Measurements from ENCODE around the gene SMARCAL1. TPM values are rescaled to one million over a fixed set of nuclear protein-coding genes. Genes with fewer than 3 reads are reported as not detected.

The SMARCAL1 gene
- total RNA-seq, 2 experiments from 2014 or later, result 26.8 to 29.9 TPM

DNA sequence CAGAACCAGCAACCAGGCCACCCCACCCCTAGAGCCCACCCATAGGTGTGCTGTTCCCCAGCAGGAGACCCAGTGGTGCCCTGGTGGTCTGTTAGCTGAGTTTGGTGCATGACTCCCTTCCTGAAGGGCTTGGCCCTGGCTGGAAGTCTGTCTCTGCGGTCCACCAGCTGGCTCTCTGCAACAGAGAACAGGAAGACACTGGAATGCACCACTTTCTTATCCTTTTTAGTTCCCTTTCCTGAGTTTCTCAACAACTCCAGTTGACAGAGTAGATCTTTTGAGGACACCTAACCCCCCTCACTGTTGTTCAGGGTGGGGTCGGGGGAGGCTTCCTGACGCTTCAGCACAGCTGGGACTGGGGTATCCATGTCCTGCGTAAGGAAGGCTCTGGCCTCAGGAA, 74.4 kb downstream of the SMARCAL1 start:
- Mint-ChIP-seq H3K36me3 (ENCODE audit: low read depth) (peaks cover 9% of the 10 kb centered on the region), H3K4me3 (no peak overlapping the region), H3K4me1 (ENCODE audit: low read depth) (peaks cover 4% of the 10 kb centered on the region), H3K27me3 (ENCODE audit: low read depth) (no peaks in the 10 kb centered on the region), H3K9me3 (ENCODE audit: insufficient read depth) (no peaks in the 10 kb centered on the region), H3K27ac (no peak overlapping the region)
- no peak for ATAC-seq
- POLR2A ChIA-PET, result no interaction called here
- no peak for DNase-seq
- CTCF ChIA-PET, result interaction anchor here (1.0 kb wide), 1 partner anchor 11 kb away, joined by 4 read pairs; no protein-coding TSS in a partner anchor

DNA sequence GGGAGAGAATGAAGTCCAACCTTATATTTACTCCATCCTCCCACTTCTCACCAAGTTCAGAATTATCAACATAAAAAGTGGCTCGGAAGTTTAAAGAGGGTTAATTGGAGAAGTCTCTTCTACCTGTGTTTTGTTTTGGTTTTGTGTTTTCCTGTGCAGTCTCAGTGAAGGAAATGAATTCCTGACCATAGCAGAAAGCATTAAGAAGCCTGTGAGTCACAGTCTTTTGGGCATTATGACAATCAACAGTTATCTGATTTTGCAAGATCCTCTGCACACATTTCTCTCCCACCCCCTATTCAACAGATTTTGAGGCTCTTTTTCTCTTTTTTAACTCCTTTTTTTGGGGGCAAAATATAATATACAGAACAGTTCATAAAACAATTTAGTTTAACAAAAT, 77.8 kb downstream of the SMARCAL1 start:
- no peak for ATAC-seq
- POLR2A ChIA-PET, result no interaction called here
- Mint-ChIP-seq H3K4me3 (no peak overlapping the region), H3K4me1 (ENCODE audit: low read depth) (peaks cover 4% of the 10 kb centered on the region), H3K27ac (no peak overlapping the region), H3K9me3 (ENCODE audit: insufficient read depth) (no peaks in the 10 kb centered on the region), H3K27me3 (ENCODE audit: low read depth) (no peaks in the 10 kb centered on the region), H3K36me3 (ENCODE audit: low read depth) (no peaks in the 10 kb centered on the region)
- CTCF ChIA-PET, result no interaction called here
- no peak for DNase-seq

DNA sequence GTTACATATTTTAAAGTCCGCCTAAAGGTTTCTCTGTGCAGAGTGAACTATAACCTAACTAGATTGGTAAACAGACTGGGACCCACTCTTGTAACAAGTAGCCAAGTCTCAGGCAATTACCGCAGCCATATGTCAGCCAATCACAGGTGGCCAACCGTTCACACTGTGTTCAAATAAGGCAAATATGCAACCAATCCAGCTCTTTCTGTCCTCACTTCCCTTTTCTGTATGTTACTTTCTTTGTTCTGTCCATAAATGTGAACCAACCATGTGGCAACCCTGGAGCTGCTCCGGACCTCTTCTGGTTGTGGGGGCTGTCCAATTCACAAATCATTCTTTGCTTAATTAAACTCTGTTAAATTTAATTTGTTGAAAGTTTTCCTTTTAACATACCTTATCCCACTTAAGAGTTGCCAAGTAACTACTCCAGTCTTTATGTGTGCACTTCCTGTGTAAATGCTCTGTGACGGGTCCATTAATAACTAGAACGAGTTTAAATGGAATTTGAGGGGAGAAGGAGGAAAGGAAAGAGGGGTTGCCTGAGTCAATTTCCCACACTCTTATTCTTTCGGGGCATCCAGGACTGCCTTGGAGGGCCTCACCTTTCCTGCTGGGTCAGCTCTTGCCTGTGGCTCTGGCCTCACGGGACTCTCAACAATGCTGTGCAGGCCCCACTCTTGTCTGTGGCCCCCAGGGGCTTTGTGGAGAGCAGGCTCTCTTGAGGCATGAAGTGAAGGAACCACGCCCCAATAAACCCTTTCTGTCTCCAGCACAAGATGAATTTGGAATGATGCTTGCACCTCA, 79.7 kb downstream of the SMARCAL1 start:
- Mint-ChIP-seq H3K4me1 (ENCODE audit: low read depth) (peaks cover 18% of the 10 kb centered on the region), H3K9me3 (ENCODE audit: insufficient read depth) (no peaks in the 10 kb centered on the region), H3K27ac (no peak overlapping the region), H3K27me3 (ENCODE audit: low read depth) (no peaks in the 10 kb centered on the region), H3K36me3 (ENCODE audit: low read depth) (peaks cover 2% of the 10 kb centered on the region), H3K4me3 (no peak overlapping the region)
- CTCF ChIA-PET, result interaction anchor here (1.0 kb wide), 1 partner anchor 174 kb away, joined by 3 read pairs; no protein-coding TSS in a partner anchor
- no peak for ATAC-seq
- DNase-seq, result no peak
- POLR2A ChIA-PET, result interaction anchor here (0.6 kb wide), 1 partner anchor 1727 kb away, joined by 3 read pairs; no protein-coding TSS in a partner anchor

DNA sequence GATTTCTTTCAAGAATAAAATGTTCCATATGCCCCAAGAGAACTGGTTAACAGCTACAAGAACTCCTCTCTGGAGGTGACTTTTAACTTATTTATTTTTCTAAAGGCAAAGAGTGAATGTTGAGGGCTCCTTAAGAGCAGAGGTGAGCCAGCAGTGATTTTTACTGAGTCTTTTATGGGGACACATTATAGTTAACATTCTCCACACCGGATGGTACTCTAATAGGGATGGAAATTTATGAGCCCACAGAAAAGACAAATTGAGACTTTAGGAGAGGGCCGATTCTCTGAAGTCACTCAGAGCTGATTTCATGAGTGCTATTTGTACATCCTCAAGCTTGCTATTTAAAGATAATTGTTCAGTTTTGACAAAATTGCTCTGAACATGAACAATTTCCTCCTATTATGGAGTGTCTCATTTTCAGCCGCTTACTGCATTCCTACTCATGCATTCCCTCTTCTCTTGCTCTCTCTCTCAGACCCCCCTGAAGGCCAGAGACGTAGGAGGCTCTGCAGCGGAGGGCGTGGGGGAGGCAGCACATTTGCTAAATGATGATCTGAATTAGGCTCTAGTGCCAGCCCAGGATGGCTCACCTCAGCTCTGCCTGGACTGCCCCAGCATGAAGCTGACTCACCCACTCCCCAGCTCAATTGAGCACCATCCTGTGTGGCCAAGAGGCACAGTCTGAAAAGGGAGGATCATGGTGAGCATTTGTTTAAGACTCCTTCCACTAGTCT, 80.5 kb downstream of the SMARCAL1 start:
- Mint-ChIP-seq H3K27me3 (ENCODE audit: low read depth) (no peaks in the 10 kb centered on the region), H3K4me1 (ENCODE audit: low read depth) (peaks cover 24% of the 10 kb centered on the region), H3K4me3 (no peak overlapping the region), H3K27ac (no peak overlapping the region), H3K9me3 (ENCODE audit: insufficient read depth) (no peaks in the 10 kb centered on the region), H3K36me3 (ENCODE audit: low read depth) (peaks cover 7% of the 10 kb centered on the region)
- no peak for ATAC-seq
- POLR2A ChIA-PET, result interaction anchor here (0.6 kb wide), 1 partner anchor 1726 kb away, joined by 3 read pairs; no protein-coding TSS in a partner anchor
- CTCF ChIA-PET, result no interaction called here
- no peak for DNase-seq

DNA sequence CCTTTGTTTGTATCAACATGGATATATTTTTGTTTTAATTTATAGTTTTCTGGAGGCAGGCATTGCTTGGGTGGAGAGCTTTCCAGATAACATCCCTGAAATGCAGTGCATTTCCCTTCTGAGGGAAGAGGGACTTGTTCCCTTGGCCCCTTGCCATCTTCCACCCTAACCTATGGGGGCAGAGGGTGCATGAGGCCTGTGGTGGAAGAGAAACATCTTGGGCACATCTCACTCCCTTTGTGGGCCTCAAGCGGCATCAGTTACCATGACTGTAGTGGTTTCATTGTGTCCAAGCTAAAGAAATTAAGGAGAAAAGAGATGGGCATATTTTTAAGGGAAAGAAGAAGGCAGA, 81.0 kb downstream of the SMARCAL1 start:
- Mint-ChIP-seq H3K27me3 (ENCODE audit: low read depth) (no peaks in the 10 kb centered on the region), H3K4me1 (ENCODE audit: low read depth) (peaks cover 27% of the 10 kb centered on the region), H3K9me3 (ENCODE audit: insufficient read depth) (no peaks in the 10 kb centered on the region), H3K4me3 (no peak overlapping the region), H3K36me3 (ENCODE audit: low read depth) (peaks cover 10% of the 10 kb centered on the region), H3K27ac (no peak overlapping the region)
- POLR2A ChIA-PET, result no interaction called here
- CTCF ChIA-PET, result no interaction called here
- ATAC-seq (no peak), DNase-seq (no peak)

DNA sequence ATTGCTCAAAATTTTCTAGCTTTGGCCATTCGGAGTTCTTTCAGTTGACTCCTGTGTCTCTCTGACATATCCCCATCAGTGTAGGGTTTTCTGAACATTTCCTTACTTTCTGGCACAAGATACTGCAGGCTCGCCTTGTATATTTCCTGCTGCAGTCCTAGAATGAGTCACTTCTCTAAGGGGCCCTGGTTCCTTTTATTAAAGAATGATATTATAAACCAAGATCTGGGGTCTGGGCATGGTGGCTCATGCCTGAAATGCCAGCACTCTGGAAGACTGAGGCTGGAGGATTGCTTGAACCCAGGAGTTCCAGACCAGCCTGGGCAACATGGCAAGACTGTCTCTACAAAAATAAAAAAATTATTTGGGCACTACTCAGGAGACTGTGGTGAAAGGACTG, 83.4 kb downstream of the SMARCAL1 start:
- no peaks in the 10 kb centered on the region for H3K9me3 Mint-ChIP-seq (ENCODE audit: insufficient read depth)
- H3K27ac Mint-ChIP-seq, result no peak overlapping the region
- DNase-seq, result no peak
- ATAC-seq, result no peak
- no peaks in the 10 kb centered on the region for H3K27me3 Mint-ChIP-seq (ENCODE audit: low read depth)
- H3K4me1 Mint-ChIP-seq (ENCODE audit: low read depth), result peaks cover 35% of the 10 kb centered on the region
- ChIA-PET CTCF (no interaction called here), POLR2A (interaction anchor here (0.6 kb wide), 1 partner anchor 84 kb away, joined by 3 read pairs; no protein-coding TSS in a partner anchor)
- H3K36me3 Mint-ChIP-seq (ENCODE audit: low read depth), result peaks cover 30% of the 10 kb centered on the region
- no peak overlapping the region for H3K4me3 Mint-ChIP-seq

DNA sequence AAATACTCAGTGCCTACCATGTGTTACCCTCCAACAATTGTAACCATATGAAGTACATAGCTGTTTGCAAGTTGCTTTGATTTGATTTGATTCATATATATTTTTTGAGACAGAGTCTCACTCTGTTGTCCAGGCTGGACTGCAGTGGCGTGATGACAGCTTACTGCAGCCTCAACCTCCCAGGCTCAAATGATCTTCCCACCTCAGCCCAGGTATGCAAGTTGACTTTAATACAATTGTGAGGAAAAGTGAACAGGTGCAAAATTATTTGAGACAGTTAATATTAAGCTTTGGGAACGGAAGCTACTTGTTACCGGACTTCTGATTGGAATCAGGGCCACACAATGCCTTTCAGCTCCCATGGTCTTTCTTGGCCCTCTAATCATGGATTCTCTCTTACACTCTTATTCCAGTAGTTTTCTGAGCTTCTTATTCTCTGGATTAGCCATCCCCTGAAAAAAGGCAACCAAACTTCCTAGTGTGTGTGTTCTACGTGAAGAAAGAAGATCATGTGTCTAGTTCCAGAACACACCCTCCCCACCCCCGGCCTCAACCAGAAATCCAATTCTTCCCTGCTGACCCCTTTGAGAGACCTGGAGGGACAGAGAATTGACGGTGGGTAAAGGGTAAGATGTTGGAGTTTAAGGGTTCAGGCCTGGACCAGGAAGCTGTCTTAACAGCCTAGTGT, 85.2 kb downstream of the SMARCAL1 start:
- H3K4me1 Mint-ChIP-seq (ENCODE audit: low read depth), result peaks cover 49% of the 10 kb centered on the region
- H3K4me3 Mint-ChIP-seq, result peak overlapping the region; percentile 96
- peak overlapping the region; percentile 95 for H3K27ac Mint-ChIP-seq
- no peaks in the 10 kb centered on the region for H3K27me3 Mint-ChIP-seq (ENCODE audit: low read depth)
- CTCF ChIA-PET, result interaction anchor here (0.7 to 2.1 kb wide), 7 partner anchors 11 to 169 kb away, joined by 3 to 9 read pairs (median 4); no protein-coding TSS in a partner anchor
- no peaks in the 10 kb centered on the region for H3K9me3 Mint-ChIP-seq (ENCODE audit: insufficient read depth)
- peaks cover 46% of the 10 kb centered on the region for H3K36me3 Mint-ChIP-seq (ENCODE audit: low read depth)
- POLR2A ChIA-PET, result interaction anchor here (1.0 to 2.2 kb wide), 5 partner anchors 10 to 190 kb away, joined by 3 to 14 read pairs (median 4); no protein-coding TSS in a partner anchor
- ATAC-seq (no peak), DNase-seq (no peak)

DNA sequence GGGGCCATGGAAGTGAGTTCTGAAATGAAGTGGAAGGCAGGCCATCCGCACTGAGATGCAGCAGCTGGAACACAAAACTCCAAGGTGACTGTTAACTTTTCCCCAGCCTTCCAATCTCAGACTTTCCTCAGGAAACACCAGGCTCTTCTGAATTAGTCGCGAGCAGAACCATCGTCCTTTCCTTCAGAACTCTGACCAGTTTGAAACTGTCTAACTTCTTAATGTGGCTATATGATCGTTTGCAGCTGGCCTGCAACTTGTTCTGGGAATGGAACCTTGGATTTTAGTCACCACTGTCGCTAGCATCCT, 85.7 kb downstream of the SMARCAL1 start:
- Mint-ChIP-seq H3K27ac (peak overlapping the region; percentile 95), H3K9me3 (ENCODE audit: insufficient read depth) (no peaks in the 10 kb centered on the region), H3K36me3 (ENCODE audit: low read depth) (peaks cover 51% of the 10 kb centered on the region), H3K27me3 (ENCODE audit: low read depth) (no peaks in the 10 kb centered on the region), H3K4me3 (peak overlapping the region; percentile 96), H3K4me1 (ENCODE audit: low read depth) (peaks cover 54% of the 10 kb centered on the region)
- no peak for DNase-seq
- ChIA-PET POLR2A (interaction anchor here (0.6 to 2.2 kb wide), 10 partner anchors 7 to 668 kb away, joined by 3 to 14 read pairs (median 4); partner anchors contain the start of gene IGFBP2), CTCF (interaction anchor here (1.2 to 2.1 kb wide), 6 partner anchors 11 to 168 kb away, joined by 3 to 9 read pairs (median 4); no protein-coding TSS in a partner anchor)
- ATAC-seq, result no peak

DNA sequence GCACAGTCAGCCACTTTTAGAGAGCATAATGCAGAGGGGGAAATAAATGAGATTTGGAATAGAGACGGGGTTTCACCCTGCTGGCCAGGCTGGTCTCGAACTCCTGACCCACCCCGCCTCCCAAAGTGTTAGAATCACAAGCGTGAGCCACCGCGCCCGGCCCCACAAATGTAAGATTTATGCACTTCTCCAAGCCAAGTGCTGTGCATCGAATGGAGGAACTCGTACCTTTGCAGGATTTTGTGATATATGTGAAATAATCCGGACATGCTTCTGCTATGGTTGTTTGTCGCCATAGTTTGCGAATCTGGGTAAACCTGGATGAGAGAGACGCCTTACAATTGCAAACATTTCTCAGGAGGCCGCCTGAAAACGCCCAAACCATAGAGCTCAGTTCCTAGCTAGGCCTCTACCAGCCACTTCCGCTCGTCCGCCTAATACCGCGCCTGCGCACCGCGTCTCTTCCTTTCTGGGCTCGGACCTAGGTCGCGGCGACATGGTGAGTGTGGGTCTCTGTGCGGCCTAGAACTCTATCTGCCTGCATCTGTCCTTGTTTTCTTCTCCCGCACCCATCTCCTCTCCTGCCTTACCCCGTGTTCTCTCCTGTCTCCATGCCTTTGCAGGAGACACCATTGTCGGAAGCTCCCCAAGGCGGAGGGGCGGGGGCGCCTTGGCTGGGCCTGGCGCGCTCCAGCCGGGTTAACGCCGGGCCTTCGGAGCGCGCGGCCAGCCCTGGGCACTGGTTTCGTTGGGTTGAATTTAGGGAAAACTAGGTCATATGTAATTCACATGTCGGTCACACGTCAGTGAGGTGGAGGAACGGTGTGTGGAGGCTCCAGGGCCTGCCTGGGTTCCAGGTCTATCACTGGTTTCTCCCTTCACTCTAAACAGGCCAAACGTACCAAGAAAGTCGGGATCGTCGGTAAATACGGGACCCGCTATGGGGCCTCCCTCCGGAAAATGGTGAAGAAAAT, 86.4 kb downstream of the SMARCAL1 start, which contains the start of gene RPL37A:
Gene RPL37A, plus strand, starts transcription at position 466 of the 974 bp plus-strand sequence. Its CDS starts 31 bp downstream, at position 497.
- DNase-seq (peak; percentile 94), ATAC-seq (peak; percentile 96)
- Mint-ChIP-seq H3K27ac (peak within 1 kb of the TSS; percentile 95), H3K4me1 (ENCODE audit: low read depth) (peaks cover 56% of the 10 kb centered on the region), H3K4me3 (peak within 1 kb of the TSS; percentile 96), H3K27me3 (ENCODE audit: low read depth) (no peaks in the 10 kb centered on the region), H3K36me3 (ENCODE audit: low read depth) (peaks cover 57% of the 10 kb centered on the region), H3K9me3 (ENCODE audit: insufficient read depth) (no peaks in the 10 kb centered on the region)
- ChIA-PET POLR2A (interaction anchor here (0.6 to 2.2 kb wide), 13 partner anchors 8 to 668 kb away, joined by 3 to 14 read pairs (median 4); partner anchors contain the start of gene IGFBP2), CTCF (interaction anchor here (0.8 to 2.1 kb wide), 5 partner anchors 12 to 168 kb away, joined by 3 to 9 read pairs (median 3); partner anchors contain the start of gene SMARCAL1)

DNA sequence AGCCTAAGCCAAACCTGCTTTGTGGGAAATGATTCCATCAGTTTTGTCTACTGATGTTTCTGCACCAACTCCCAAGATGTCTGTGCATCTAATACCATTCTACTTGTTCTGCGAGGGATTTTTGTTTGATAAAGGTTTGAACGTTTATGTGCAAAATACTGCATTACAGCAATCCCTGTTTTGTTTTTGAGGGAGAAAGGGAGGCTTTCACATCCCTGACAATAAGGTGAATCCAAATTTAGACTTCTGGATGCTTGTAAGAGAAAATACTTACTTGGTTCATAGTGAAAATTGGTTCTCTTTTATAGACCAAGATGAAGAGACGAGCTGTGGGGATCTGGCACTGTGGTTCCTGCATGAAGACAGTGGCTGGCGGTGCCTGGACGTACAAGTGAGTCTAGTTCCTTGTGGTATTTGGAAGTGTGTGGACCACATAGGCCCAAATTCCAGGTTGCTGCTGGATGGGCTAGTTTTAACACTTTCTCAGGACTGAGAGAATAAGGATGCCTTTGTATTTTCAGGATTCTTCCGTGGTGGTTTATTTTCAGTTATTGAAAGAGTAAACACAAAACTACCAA, 87.4 kb downstream of the SMARCAL1 start:
- peaks cover 56% of the 10 kb centered on the region for H3K4me1 Mint-ChIP-seq (ENCODE audit: low read depth)

More for the DNA sequence above, 87.4 kb downstream of the SMARCAL1 start:
- peaks cover 67% of the 10 kb centered on the region for H3K36me3 Mint-ChIP-seq (ENCODE audit: low read depth)
- ChIA-PET POLR2A (no interaction called here), CTCF (interaction anchor here (1.4 kb wide), 1 partner anchor 96 kb away, joined by 3 read pairs; no protein-coding TSS in a partner anchor)
- peak overlapping the region; percentile 95 for H3K27ac Mint-ChIP-seq
- ATAC-seq (no peak), DNase-seq (no peak)
- no peaks in the 10 kb centered on the region for H3K9me3 Mint-ChIP-seq (ENCODE audit: insufficient read depth)
- no peaks in the 10 kb centered on the region for H3K27me3 Mint-ChIP-seq (ENCODE audit: low read depth)
- peak overlapping the region; percentile 96 for H3K4me3 Mint-ChIP-seq
